Fibroblast of skin of right quadriceps (primary cell): ENCODE measurements around the gene ZDHHC11B.
"Not testable (repeated sequence)": the region's sequence is repeated elsewhere in the genome, so short reads cannot be mapped to it uniquely, and the experiment has no call there.

Experiments
- DNase-seq: peaks from one replicate; pipeline ENCODE4 v3.0.0-alpha.2; 2013

Gene ZDHHC11B

GRCh38 chr5:783881-784427, 575 bp downstream of the ZDHHC11B start:
- not testable (repeated sequence) for DNase-seq

DNA sequence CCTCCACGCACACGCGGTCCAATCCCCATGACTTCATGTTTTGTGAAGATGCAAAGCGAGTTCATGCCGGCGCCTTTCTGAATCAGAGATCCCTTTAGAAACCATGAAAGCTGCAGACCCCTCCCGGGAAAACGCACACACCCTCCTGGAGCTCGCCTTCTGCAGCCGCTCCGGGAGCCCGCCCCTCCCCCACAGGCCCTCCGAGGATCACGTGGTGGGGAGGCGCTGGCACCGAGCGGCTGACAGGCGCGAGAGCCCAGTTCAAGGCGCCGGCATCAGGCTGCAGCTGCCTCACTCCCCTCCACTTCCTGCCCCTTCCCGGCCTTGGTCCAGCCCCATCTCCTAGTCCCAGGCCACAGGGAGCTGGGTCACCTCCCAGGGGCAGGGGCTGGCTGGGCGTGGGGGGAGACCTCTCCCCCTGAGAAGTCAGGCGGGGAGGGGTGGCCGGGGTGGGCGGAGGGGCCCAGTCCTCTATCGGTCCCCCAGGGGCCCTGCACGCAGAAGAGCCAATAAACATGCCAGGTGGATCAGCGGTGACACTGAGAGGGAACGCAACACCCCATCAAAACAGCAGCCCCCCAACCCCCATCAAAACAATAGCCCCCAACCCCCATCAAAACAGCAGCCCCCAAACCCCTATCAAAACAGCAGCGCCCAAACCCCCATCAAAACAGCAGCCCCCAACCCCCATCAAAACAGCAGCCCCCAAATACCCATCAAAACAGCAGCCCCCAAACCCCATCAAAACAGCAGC, 1.3 kb downstream of the ZDHHC11B start:
- DNase-seq: not testable (repeated sequence)

DNA sequence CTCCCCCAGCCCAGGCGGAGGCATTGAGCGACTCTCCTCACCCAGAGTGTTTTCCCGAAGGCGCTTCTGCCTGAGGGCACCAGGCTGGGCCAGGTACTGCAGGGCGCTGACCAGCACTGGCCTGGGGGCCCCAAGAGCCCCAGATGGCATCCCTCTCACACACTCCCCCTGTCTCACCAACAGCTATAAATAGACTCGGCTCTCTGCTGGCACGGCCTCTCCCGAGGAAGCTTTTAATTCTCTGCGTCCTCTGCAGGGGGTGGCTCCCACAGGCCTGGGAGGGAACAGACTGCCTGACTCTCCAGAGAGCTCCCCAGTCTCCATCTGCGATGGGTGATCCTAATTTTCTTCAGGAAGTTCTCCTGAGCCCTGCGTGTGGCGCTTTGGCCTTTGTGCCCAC, 2.2 kb downstream of the ZDHHC11B start:
- not testable (repeated sequence) for DNase-seq

DNA sequence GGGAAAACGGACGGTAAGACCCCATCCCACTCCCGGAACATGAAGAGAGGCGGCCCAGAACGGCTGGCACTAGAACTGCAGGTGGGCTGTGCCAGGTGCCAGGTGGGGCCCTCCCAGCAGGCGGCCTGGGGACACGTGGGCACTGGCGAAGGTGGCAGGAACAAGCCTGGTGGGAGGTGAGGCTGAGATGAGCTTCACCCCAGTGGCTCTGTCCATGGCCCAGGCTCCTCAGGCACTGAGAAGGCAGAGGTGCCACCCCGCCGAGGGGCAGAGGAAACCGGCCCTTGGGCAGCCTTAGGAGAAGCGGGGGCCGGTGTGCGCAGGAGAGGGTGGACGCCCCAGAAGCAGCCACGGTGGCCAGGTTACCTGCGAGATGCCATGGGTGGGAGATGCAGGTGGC, 4.0 kb downstream of the ZDHHC11B start:
- DNase-seq: not testable (repeated sequence)

DNA sequence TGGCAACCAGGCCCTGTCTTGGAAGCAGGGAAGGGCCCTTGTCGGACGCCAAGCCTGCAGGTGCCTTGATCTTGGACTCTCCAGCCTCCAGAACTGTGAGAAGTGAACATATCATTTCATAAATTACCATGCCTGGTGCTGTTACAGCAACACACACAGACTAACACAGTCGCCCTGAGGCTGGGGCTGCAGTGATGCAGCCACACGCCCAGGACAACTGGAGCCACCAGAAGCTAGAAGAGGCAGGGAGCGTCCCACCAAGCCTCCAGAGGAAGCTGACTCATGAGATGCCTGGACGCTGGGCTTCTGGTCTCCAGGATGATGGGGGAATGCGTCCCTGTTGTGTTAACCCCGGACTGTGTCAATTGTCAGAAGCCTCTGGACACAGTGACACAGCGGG, 5.6 kb downstream of the ZDHHC11B start:
- DNase-seq: not testable (repeated sequence)

DNA sequence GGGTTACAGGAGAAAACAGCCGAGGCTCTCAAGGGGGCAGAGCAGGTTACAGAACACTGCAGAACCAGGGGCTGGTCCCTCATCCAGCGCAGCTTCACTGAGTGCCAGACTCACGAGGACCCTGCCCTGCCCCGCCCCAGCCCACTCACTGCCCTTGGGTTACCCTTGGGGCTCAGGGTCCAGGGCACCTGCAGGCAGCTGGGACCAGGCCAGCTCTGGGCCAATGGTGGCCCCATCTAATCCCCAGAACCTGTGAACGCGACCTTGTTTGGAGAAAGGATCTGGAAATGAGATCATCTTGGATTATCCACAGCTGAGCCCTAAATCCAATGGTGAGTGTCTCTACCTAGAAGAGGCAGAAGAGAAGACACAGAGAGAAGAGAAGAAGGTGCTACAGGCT, 6.1 kb downstream of the ZDHHC11B start:
- not testable (repeated sequence) for DNase-seq

GRCh38 chr5:777756-778161, 6.8 kb downstream of the ZDHHC11B start:
- DNase-seq: no peak

DNA sequence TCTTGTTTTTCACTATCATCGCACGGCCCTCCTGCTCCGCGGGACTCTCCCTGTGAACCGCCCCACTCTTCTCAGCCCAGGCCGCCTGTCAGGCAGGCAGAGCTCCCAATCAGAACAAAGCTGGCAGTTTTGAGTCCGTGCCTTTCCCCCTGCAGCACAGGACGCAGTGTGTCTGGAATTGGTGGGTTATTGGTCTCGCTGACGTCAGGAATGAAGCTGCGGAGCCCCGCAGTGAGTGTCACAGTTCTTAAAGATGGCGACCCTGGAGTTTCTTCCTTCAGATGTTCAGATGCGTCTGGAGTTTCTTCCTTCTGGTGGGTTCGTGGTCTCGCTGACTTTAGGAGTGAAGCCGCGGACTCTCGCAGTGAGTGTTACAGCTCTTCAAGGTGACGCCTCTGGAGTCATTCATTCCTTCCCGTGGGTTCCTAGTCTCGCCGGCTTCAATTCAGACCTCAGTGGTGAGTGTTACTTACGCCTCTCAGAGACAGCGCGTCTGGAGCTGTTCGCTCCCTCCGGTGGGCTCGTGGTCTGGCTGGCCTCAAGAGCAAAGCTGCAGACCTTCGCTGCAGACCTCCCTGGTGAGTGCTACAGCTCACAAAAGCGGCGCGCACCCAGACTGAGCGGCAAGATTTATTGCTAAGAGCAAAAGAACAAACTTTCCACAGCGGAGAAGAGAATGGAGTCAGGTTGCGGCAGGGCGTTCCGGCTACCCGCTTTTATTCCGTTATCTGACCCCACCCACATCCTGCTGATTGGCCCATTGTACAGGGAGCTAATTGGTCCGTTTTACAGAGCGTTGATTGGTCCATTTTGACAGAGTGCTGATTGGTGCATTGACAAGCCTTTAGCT, 7.4 kb downstream of the ZDHHC11B start:
- DNase-seq: no peak

DNA sequence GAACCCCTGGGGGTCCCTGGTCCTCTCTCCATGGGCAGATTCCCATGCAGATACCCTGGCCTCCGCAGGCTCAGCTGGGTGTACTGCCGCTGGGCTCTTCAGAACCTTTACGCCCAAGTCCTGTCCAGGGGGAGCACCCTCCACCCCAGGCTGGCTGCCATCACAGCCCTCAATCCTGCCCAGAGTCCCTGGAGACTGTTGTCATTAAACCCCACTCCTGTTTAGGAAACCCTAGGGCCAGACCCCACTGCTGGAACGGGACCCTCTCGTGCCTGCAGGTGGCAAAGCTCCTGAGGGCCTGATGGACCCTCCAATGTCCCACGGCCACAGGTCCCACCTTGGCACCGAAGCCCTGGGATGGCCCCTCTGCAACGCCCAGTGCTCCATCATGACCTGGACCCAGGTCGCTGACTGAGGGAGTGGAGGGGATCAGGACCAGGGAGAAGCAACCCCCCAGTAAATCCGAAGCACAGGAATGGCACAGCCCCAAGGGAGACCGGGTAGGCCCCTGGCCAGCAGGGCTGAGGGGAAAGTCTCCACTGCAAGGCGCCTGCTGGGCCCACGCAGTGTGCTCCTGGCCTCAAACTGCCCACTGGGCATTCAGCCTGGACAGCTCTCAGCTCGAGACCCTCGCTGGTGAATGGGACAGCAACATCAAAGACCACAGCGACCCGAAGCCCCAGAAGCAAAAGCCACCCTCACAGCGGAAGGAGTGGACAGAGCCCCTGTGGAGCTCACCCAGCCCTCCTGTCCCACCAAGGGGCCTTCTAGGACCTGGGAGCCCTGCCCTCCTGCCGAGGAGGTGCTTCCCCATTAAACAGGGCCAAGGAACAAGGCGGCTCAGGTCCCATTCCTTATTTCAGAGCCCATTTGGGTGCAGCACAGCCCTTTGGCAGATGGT, 8.3 kb downstream of the ZDHHC11B start:
- DNase-seq: no peak

DNA sequence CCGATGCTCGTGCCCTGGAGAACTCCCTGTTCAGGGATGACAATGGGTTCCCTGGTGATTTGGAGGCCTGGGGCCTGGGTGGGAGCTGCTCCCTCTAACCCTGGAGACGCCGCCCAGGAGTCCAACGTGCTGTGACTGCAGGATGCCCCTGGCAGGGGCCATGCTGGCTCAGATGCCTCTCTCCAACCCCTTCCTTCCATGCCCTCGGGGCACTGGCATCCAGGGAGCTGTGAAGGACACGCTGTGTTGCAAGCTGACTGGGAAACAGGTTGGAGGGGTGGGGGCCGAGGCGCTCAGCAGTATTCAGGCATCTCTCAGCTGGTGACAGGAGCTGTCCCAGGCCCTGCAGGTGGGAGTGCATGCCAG, 9.0 kb downstream of the ZDHHC11B start:
- not testable (repeated sequence) for DNase-seq

DNA sequence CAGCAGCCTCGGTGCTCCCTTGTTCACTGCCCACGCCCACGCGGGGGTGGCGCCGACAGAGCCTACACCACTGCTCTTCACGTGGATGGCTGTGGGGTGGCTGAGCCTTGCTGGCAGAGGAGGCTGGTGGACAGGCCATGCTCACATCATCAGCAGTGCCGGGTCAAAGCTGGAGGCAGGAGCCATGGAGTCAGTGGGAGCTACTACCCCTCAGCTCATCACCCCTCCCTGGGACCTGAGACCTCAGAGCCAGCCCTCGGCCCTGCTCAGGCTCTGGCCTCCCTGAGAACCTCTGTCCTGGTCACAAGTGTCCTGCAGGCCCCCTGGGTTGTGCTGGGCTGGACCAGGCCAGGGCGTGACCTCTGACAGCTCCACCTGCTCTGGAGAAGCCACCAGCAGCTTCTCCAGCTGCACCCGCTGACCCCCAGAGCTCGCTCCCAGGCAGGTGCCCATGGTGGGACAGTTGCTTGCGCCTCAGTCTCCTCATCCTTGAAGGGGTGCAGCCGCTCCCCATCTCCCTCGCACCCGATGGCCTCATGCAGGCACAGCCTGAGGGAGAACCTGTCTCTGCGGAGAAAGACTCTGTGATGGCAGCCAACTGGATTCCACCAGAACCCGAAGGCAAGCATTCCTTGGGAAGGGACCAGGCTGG, 9.5 kb downstream of the ZDHHC11B start:
- DNase-seq: not testable (repeated sequence)

- not testable (repeated sequence) for DNase-seq
Observed at GRCh38 chr5:774304-774703, 10.2 kb downstream of the ZDHHC11B start.

GRCh38 chr5:773517-774264, 10.8 kb downstream of the ZDHHC11B start:
- DNase-seq: no peak

DNA sequence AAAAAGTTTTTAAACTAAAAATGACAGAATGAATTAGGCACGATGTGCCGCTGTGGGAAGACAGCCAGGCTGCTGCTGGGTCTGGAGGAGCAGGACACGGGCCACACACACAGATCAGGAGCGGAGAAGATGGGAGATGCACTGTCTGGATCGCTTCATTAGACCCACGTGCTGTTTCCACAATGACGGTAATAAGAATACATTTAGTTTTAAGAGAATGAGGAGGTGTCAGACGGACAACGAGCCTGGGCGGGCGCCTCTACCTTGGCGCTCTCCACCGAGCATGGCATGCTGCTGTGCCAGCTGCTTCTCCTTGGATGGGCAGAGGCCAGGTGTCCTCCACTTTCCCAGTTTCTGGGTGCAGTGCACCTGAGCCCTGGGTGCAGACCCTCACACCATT, 11.6 kb downstream of the ZDHHC11B start:
- DNase-seq: not testable (repeated sequence)

- DNase-seq: not testable (repeated sequence)
Observed at GRCh38 chr5:772547-772890, 12.0 kb downstream of the ZDHHC11B start.

- DNase-seq: not testable (repeated sequence)
Observed at GRCh38 chr5:771841-772546, 12.5 kb downstream of the ZDHHC11B start.

DNA sequence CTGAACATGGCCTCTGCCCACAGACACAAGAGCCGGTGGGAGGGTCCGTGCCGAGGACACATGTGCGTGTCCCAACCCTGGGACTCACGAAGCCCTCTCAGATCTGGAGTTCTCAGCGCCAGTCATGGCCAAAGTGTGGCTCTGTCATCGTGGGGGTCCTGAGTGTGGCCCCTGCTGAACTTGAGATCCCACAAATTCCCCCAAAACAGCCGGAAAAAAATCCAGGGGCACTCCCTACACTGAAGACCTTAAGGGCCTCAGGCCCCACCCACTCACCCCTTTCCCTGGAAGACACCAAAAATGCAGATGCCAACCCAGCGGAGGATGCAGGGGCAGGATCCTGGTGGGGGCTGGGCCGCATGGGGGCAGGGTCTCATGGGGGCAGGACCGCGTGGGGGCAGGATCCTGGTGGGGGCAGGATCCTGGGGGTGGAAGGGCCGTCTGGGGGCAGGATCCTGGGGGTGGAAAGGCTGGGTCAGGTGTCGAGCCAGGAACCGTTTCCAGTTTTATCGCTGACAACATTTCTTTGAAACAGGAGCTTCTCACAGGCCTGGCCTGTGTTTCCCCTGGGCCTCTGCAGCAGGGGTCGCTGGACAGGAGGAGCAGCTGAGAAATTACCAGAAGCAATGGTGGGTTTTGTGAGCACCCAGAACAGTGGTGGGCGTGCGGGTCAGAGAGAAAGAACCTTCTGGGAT, 13.3 kb downstream of the ZDHHC11B start:
- DNase-seq: not testable (repeated sequence)

- not testable (repeated sequence) for DNase-seq
Observed at GRCh38 chr5:770585-770984, 13.9 kb downstream of the ZDHHC11B start.

DNA sequence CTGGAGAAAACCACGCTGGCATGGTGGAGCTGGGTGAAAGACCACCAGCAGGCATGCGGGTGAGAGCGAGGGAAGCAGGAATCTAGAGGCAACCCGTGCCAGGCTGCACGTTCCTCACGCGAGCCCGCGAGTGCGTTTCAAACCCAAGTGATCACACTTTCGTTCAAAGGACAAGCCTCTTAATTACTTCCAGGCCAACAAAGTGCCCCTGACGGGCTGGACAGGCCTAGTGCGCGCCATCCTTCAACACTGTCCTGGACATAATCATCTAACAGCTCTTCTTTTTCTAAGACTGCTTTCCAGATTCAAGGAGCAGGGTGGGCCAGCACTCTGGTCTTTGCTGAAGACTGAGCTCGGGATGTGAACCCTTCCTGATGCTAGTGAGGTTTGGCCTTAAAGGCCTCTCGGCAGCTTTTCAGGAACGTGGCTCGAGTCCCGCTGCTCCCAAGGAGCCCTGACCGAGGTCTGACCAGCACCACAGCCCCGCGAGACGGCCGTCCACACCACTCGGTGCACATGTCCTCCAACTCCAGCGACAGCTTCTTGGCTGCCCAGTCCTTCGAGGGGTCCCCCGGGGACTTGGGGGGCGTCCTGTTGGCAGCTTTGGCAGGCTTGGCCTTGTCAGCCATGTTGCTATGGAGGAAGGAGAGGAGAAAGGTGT, 14.9 kb downstream of the ZDHHC11B start:
- DNase-seq: not testable (repeated sequence)
